ENCODE measurements around the gene SGO2. TPM values are rescaled to one million over a fixed set of nuclear protein-coding genes. Genes with fewer than 3 reads are reported as not detected.
A peak's percentile ranks its signal among the peaks of the same experiment; 100 is the strongest.

SGO2 gene
- total RNA-seq, 1 donor from 2014 or later = 4.9 TPM

DNA sequence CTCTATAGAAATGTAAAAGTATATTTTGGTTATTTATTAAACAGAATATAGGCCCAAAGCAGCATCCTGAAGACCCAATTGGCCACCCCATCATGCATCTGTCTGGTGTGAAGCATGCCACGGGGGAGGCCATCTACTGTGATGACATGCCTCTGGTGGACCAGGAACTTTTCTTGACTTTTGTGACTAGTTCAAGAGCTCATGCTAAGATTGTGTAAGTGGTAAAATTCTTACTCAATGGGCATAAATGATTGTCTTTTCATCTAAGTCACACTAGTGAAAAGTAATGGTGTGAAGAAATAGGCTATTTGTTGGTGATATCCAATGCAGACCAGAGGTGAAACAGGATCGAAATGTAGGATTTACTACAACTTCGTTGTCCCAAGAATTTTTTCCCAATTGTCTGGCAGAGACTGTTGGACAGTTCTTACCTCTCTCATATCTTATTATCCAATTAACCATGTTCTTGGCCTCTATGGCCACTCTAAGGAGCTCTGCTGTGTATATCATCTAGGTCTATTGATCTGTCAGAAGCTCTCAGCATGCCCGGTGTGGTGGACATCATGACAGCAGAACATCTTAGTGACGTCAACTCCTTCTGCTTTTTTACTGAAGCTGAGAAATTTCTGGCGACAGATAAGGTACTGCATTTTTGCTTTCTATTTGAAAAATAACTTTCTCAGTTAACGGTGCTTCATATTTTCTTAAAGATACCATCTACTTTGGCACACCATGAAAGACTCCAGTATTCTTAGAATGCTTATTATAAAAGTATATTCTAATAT is 94.8 kb downstream of the SGO2 start:
- no peak overlapping the region for H2AFZ ChIP-seq (ENCODE audit: low read depth, low read length)
- H3K27ac ChIP-seq (ENCODE audit: low read depth, low read length) = no peak overlapping the region
- H3K36me3 ChIP-seq (ENCODE audit: insufficient read depth, low read length) = no peaks in the 10 kb centered on the region
- peaks cover 29% of the 10 kb centered on the region for H3K4me1 Mint-ChIP-seq (ENCODE audit: low read depth, unreplicated experiment)
- H3K27me3 ChIP-seq (ENCODE audit: insufficient read depth, low read length) = no peaks in the 10 kb centered on the region
- H3K9ac ChIP-seq (ENCODE audit: low read length) = no peak overlapping the region
- no peaks in the 10 kb centered on the region for H3K79me2 ChIP-seq (ENCODE audit: insufficient read depth, low read length)
- no peaks in the 10 kb centered on the region for H3K9me3 ChIP-seq (ENCODE audit: insufficient read depth, low read depth, low read length)
- no peak overlapping the region for H3K4me2 ChIP-seq (ENCODE audit: low read length)
- FAIRE-seq (no peak), DNase-seq (ENCODE audit: low read depth) (no peak)
- peaks cover 22% of the 10 kb centered on the region for H3K4me1 ChIP-seq (ENCODE audit: insufficient read depth, low read length)
- no peak overlapping the region for H3K4me3 ChIP-seq (ENCODE audit: insufficient read depth, low read depth, low read length)
- H4K20me1 ChIP-seq (ENCODE audit: insufficient read depth, low read length) = no peaks in the 10 kb centered on the region
- no peaks in the 10 kb centered on the region for H3K9me3 Mint-ChIP-seq (ENCODE audit: unreplicated experiment)
- TF ChIP-seq, protein P1, sequence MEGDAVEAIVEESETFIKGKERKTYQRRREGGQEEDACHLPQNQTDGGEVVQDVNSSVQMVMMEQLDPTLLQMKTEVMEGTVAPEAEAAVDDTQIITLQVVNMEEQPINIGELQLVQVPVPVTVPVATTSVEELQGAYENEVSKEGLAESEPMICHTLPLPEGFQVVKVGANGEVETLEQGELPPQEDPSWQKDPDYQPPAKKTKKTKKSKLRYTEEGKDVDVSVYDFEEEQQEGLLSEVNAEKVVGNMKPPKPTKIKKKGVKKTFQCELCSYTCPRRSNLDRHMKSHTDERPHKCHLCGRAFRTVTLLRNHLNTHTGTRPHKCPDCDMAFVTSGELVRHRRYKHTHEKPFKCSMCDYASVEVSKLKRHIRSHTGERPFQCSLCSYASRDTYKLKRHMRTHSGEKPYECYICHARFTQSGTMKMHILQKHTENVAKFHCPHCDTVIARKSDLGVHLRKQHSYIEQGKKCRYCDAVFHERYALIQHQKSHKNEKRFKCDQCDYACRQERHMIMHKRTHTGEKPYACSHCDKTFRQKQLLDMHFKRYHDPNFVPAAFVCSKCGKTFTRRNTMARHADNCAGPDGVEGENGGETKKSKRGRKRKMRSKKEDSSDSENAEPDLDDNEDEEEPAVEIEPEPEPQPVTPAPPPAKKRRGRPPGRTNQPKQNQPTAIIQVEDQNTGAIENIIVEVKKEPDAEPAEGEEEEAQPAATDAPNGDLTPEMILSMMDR (IDR thresholded peaks at IDR 0.05; ENCODE audit: insufficient read depth, low read depth, low read length) = no peak
- no peak for TF ChIP-seq EZH2 (IDR thresholded peaks at IDR 0.05; ENCODE audit: insufficient read depth, low read length)
- H3K27ac Mint-ChIP-seq (ENCODE audit: unreplicated experiment) = no peak overlapping the region
- no peaks in the 10 kb centered on the region for H3K27me3 Mint-ChIP-seq (ENCODE audit: low read depth, unreplicated experiment)
- no peaks in the 10 kb centered on the region for H3K36me3 Mint-ChIP-seq (ENCODE audit: low read depth, unreplicated experiment)
- no peak overlapping the region for H3K4me3 Mint-ChIP-seq (ENCODE audit: unreplicated experiment)

DNA sequence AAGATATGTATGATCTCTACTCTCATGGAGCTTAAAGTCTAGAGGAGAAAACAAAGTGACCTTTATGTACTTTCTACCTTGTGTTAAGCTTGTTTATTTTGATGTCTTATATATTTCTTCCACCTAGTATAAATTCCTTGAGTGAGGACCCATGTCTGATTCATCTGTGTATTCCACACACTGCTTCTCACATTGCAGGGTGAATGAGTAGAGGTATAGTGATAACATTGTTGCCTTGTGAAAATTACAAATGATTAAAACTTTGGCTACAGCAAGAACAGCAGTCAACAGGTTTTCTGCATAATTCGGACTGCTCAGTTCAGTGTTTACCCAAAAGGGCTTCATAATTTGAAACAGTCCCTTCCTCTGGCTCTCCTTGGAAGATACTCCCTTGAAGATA is 96.1 kb downstream of the SGO2 start:
- FAIRE-seq = no peak
- Histone ChIP-seq H3K9me3 (ENCODE audit: insufficient read depth, low read depth, low read length) (no peaks in the 10 kb centered on the region), H3K27me3 (ENCODE audit: insufficient read depth, low read length) (no peaks in the 10 kb centered on the region), H3K9ac (ENCODE audit: low read length) (no peak overlapping the region), H3K4me2 (ENCODE audit: low read length) (no peak overlapping the region), H3K4me3 (ENCODE audit: insufficient read depth, low read depth, low read length) (no peak overlapping the region), H3K36me3 (ENCODE audit: insufficient read depth, low read length) (no peaks in the 10 kb centered on the region), H4K20me1 (ENCODE audit: insufficient read depth, low read length) (no peaks in the 10 kb centered on the region), H2AFZ (ENCODE audit: low read depth, low read length) (no peak overlapping the region), H3K79me2 (ENCODE audit: insufficient read depth, low read length) (no peaks in the 10 kb centered on the region), H3K27ac (ENCODE audit: low read depth, low read length) (no peak overlapping the region), H3K4me1 (ENCODE audit: insufficient read depth, low read length) (peaks cover 21% of the 10 kb centered on the region)
- H3K4me3 Mint-ChIP-seq (ENCODE audit: unreplicated experiment) = no peak overlapping the region
- H3K36me3 Mint-ChIP-seq (ENCODE audit: low read depth, unreplicated experiment) = no peaks in the 10 kb centered on the region
- H3K9me3 Mint-ChIP-seq (ENCODE audit: unreplicated experiment) = no peaks in the 10 kb centered on the region
- TF ChIP-seq, protein P1 (IDR thresholded peaks at IDR 0.05; ENCODE audit: insufficient read depth, low read depth, low read length) = no peak
- TF ChIP-seq EZH2 (IDR thresholded peaks at IDR 0.05; ENCODE audit: insufficient read depth, low read length) = no peak
- peaks cover 34% of the 10 kb centered on the region for H3K4me1 Mint-ChIP-seq (ENCODE audit: low read depth, unreplicated experiment)
- no peak overlapping the region for H3K27ac Mint-ChIP-seq (ENCODE audit: unreplicated experiment)
- H3K27me3 Mint-ChIP-seq (ENCODE audit: low read depth, unreplicated experiment) = no peaks in the 10 kb centered on the region
- DNase-seq (ENCODE audit: low read depth) = no peak

DNA sequence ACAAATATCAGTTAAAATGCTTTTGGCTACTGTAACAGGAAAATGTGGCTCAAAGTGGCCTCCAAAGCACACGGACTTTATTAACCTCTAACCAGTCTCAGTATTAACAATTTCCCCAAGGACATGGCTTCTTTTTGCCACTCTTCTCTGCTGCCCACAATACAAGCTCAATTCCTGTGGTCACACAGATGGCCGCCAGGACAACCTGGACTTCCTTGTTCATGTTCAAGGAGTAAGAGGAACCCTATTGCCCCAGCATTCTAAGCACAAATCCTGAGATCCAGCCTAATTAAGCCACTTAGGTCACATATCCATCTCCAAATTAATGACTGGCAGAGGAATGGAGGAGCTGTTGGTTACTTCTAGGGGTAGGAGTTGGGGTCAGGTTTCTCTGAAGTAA is 98.0 kb downstream of the SGO2 start:
- Mint-ChIP-seq H3K36me3 (ENCODE audit: low read depth, unreplicated experiment) (no peaks in the 10 kb centered on the region), H3K4me3 (ENCODE audit: unreplicated experiment) (no peak overlapping the region), H3K27me3 (ENCODE audit: low read depth, unreplicated experiment) (no peaks in the 10 kb centered on the region), H3K27ac (ENCODE audit: unreplicated experiment) (peak overlapping the region; percentile 97), H3K4me1 (ENCODE audit: low read depth, unreplicated experiment) (peaks cover 28% of the 10 kb centered on the region), H3K9me3 (ENCODE audit: unreplicated experiment) (no peaks in the 10 kb centered on the region)
- no peaks in the 10 kb centered on the region for H3K79me2 ChIP-seq (ENCODE audit: insufficient read depth, low read length)
- TF ChIP-seq, protein P1 (IDR thresholded peaks at IDR 0.05; ENCODE audit: insufficient read depth, low read depth, low read length) = no peak
- TF ChIP-seq EZH2 (IDR thresholded peaks at IDR 0.05; ENCODE audit: insufficient read depth, low read length) = no peak
- peaks cover 13% of the 10 kb centered on the region for H3K4me1 ChIP-seq (ENCODE audit: insufficient read depth, low read length)
- FAIRE-seq (no peak), DNase-seq (ENCODE audit: low read depth) (no peak)
- H3K27me3 ChIP-seq (ENCODE audit: insufficient read depth, low read length) = no peaks in the 10 kb centered on the region
- no peaks in the 10 kb centered on the region for H3K9me3 ChIP-seq (ENCODE audit: insufficient read depth, low read depth, low read length)
- H3K27ac ChIP-seq (ENCODE audit: low read depth, low read length) = peak overlapping the region; percentile 36
- peak overlapping the region; percentile 39 for H3K4me2 ChIP-seq (ENCODE audit: low read length)
- no peaks in the 10 kb centered on the region for H3K36me3 ChIP-seq (ENCODE audit: insufficient read depth, low read length)
- H3K4me3 ChIP-seq (ENCODE audit: insufficient read depth, low read depth, low read length) = no peak overlapping the region
- H4K20me1 ChIP-seq (ENCODE audit: insufficient read depth, low read length) = no peaks in the 10 kb centered on the region
- H3K9ac ChIP-seq (ENCODE audit: low read length) = no peak overlapping the region
- no peak overlapping the region for H2AFZ ChIP-seq (ENCODE audit: low read depth, low read length)
